NCI-H2029 treated with DMSO at 0.1 percent for 48 hours (cell line): ENCODE data around the gene JAKMIP2.
A peak's percentile ranks its signal among the peaks of the same experiment; 100 is the strongest.

Experiments used
- DNase-seq: peaks from one replicate; lab custom pipeline; 2025; lab: John Stamatoyannopoulos, UW

The JAKMIP2 gene

GRCh38 chr5:147788023-147788422 is 5.5 kb upstream of the JAKMIP2 start:
- DNase-seq, result no peak

- DNase-seq, result no peak
Measured at GRCh38 chr5:147786142-147786541, 3.6 kb upstream of the JAKMIP2 start.

GRCh38 chr5:147784146-147784987 is 1.8 kb upstream of the JAKMIP2 start:
- DNase-seq, result no peak

GRCh38 chr5:147780924-147781573 is 1.5 kb downstream of the JAKMIP2 start:
- no peak for DNase-seq

GRCh38 chr5:147779694-147780093 is 2.8 kb downstream of the JAKMIP2 start:
- no peak for DNase-seq

GRCh38 chr5:147776989-147777388 is 5.5 kb downstream of the JAKMIP2 start:
- no peak for DNase-seq

GRCh38 chr5:147773587-147773986 is 8.9 kb downstream of the JAKMIP2 start:
- no peak for DNase-seq

GRCh38 chr5:147773139-147773538 is 9.4 kb downstream of the JAKMIP2 start:
- no peak for DNase-seq

GRCh38 chr5:147767048-147767447 is 15.5 kb downstream of the JAKMIP2 start:
- DNase-seq, result no peak

- no peak for DNase-seq
Measured at GRCh38 chr5:147763791-147764525, 18.6 kb downstream of the JAKMIP2 start.

- DNase-seq, result no peak
Measured at GRCh38 chr5:147760086-147760875, 22.2 kb downstream of the JAKMIP2 start.

GRCh38 chr5:147759441-147759840 is 23.1 kb downstream of the JAKMIP2 start:
- DNase-seq, result no peak

GRCh38 chr5:147756566-147756965 is 26.0 kb downstream of the JAKMIP2 start:
- peak; percentile 41 for DNase-seq

GRCh38 chr5:147754372-147755122 is 28.0 kb downstream of the JAKMIP2 start:
- no peak for DNase-seq

GRCh38 chr5:147753765-147754164 is 28.8 kb downstream of the JAKMIP2 start:
- DNase-seq, result no peak

- DNase-seq, result no peak
Measured at GRCh38 chr5:147752666-147753290, 29.8 kb downstream of the JAKMIP2 start.

GRCh38 chr5:147752033-147752432 is 30.5 kb downstream of the JAKMIP2 start:
- no peak for DNase-seq

GRCh38 chr5:147751156-147751830 is 31.2 kb downstream of the JAKMIP2 start:
- DNase-seq, result no peak

GRCh38 chr5:147750065-147750464 is 32.5 kb downstream of the JAKMIP2 start:
- no peak for DNase-seq

GRCh38 chr5:147748590-147748989 is 33.9 kb downstream of the JAKMIP2 start:
- peak; percentile 87 for DNase-seq
